Peyer's patch (tissue), 4 donors: ENCODE results near the gene D2HGDH.

Source experiments
- POLR2A ChIP-seq, 2 donors: fragments of 450-650 bp; IDR thresholded peaks; one replicate each; pipeline ENCODE4 v1.5.1; 2017; ENCODE audit warnings: antibody characterized with exemption in 2 of 2, mild to moderate bottlenecking in 2 of 2, moderate library complexity in 2 of 2
- TF ChIP-seq, protein P1 (sequence below), 6 experiments: fragments of 450-650 bp in 4 of 6; fragments of 200-600 bp in 2 of 6; sonication (generic) in 1 of 6; IDR thresholded peaks; one replicate each; pipeline ENCODE4 v1.5.1; 2017 to 2019; ENCODE audit warnings: antibody characterized with exemption in 6 of 6, mild to moderate bottlenecking in 3 of 6, moderate library complexity in 1 of 6

DNA sequence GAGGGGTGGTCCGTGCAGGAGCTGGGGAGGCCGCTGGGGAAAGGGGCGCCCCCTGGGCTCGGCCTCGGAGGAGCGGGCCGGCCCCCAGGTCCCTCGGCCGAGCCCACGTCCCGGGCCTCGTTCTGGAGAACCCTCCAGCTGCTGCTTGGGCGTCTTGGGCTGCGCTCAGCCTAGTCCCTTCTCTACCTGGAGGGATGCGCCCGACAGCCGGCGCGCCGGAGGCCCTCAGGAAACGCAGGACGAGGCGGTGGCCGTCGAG, 293 bp upstream of the D2HGDH start:
- no peak for TF ChIP-seq POLR2A (IDR thresholded peaks at IDR 0.05)
- TF ChIP-seq, protein P1, sequence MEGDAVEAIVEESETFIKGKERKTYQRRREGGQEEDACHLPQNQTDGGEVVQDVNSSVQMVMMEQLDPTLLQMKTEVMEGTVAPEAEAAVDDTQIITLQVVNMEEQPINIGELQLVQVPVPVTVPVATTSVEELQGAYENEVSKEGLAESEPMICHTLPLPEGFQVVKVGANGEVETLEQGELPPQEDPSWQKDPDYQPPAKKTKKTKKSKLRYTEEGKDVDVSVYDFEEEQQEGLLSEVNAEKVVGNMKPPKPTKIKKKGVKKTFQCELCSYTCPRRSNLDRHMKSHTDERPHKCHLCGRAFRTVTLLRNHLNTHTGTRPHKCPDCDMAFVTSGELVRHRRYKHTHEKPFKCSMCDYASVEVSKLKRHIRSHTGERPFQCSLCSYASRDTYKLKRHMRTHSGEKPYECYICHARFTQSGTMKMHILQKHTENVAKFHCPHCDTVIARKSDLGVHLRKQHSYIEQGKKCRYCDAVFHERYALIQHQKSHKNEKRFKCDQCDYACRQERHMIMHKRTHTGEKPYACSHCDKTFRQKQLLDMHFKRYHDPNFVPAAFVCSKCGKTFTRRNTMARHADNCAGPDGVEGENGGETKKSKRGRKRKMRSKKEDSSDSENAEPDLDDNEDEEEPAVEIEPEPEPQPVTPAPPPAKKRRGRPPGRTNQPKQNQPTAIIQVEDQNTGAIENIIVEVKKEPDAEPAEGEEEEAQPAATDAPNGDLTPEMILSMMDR (IDR thresholded peaks at IDR 0.05), result no peak
